OCI-LY7 (cell line): ENCODE measurements around the gene RRP7A. TPM values are rescaled to one million over a fixed set of nuclear protein-coding genes. Genes with fewer than 3 reads are reported as not detected.

Experiments used
- BruUV-seq: library from RNA; stranded (reverse); fragments of 400-500 nt; replicated peaks from 2 replicates; lab custom pipeline; 2021; lab: Mats Ljungman, UMichigan
- CTCF ChIA-PET: fragments of 300-600 bp; sonication (Branson Sonifier 250); formaldehyde crosslinking; loops from one replicate; lab custom pipeline; 2022; ENCODE audit warnings: antibody characterized with exemption; ENCODE audit not compliant: unreplicated experiment; lab: Charles Lee
- POLR2A ChIA-PET: fragments of 300-600 bp; sonication (Branson Sonifier 250); formaldehyde crosslinking; loops from one replicate; lab custom pipeline; 2022; ENCODE audit warnings: antibody characterized with exemption; lab: Charles Lee
- DNase-seq: peaks from one replicate; pipeline ENCODE4 v3.0.0-alpha.2; 2015; ENCODE audit warnings: low spot score
- H2AFZ ChIP-seq: fragments of 200-600 bp; sonication (generic), shearing (Covaris generic); 2 replicates; pipeline ENCODE4 v1.6.1; 2014; ENCODE audit warnings: mild to moderate bottlenecking, antibody characterized with exemption, low read length, moderate library complexity
- H3K27ac ChIP-seq: fragments of 200-600 bp; sonication (generic); 2 replicates; pipeline ENCODE4 v1.5.1; 2014; ENCODE audit warnings: mixed run types, low read depth, mild to moderate bottlenecking, moderate library complexity, low read length, inconsistent platforms; ENCODE audit not compliant: poor library complexity, severe bottlenecking
- H3K36me3 ChIP-seq: fragments of 200-600 bp; sonication (generic); 2 replicates; pipeline ENCODE4 v1.6.1; 2014; ENCODE audit warnings: mild to moderate bottlenecking, antibody characterized with exemption, low read length, moderate library complexity, mixed read lengths; ENCODE audit not compliant: insufficient read depth
- H3K4me1 ChIP-seq: fragments of 200-600 bp; sonication (generic); 2 replicates; pipeline ENCODE4 v1.5.1; 2014; ENCODE audit warnings: mild to moderate bottlenecking, low read length; ENCODE audit not compliant: insufficient read depth, poor library complexity, severe bottlenecking
- H3K4me2 ChIP-seq: fragments of 200-600 bp; sonication (generic); 2 replicates; pipeline ENCODE4 v1.6.1; 2014; ENCODE audit warnings: mild to moderate bottlenecking, low read length
- H3K4me3 ChIP-seq: fragments of 200-600 bp; sonication (generic); 2 replicates; pipeline ENCODE4 v1.5.1; 2014; ENCODE audit warnings: mild to moderate bottlenecking, low read depth, low read length; ENCODE audit not compliant: poor library complexity, severe bottlenecking
- H3K79me2 ChIP-seq: fragments of 200-600 bp; sonication (generic); 2 replicates; pipeline ENCODE4 v1.6.1; 2016; ENCODE audit warnings: low read depth, mild to moderate bottlenecking, low read length, moderate library complexity, mixed read lengths; ENCODE audit not compliant: insufficient read depth
- H3K9me2 ChIP-seq: fragments of 200-600 bp; sonication (generic); 2 replicates; pipeline ENCODE4 v1.6.1; 2016; ENCODE audit warnings: mild to moderate bottlenecking, low read length, mixed read lengths; ENCODE audit not compliant: insufficient read depth
- H3K9me3 ChIP-seq: fragments of 200-600 bp; sonication (generic); 2 replicates; pipeline ENCODE4 v1.6.1; 2014; ENCODE audit warnings: mild to moderate bottlenecking, mixed run types, low read length, mixed read lengths
- H4K20me1 ChIP-seq: fragments of 200-600 bp; sonication (generic); 2 replicates; pipeline ENCODE4 v1.6.1; 2014; ENCODE audit warnings: mild to moderate bottlenecking, antibody characterized with exemption, low read length, moderate library complexity, mixed read lengths; ENCODE audit not compliant: insufficient read depth
- CTCF ChIP-seq: fragments of 200-600 bp; sonication (generic); conservative IDR thresholded peaks from 2 replicates; pipeline ENCODE4 v1.5.1; 2014; ENCODE audit warnings: mild to moderate bottlenecking, antibody characterized with exemption, low read length, moderate library complexity, mixed read lengths
- EZH2phosphoT487 ChIP-seq: fragments of 200-600 bp; sonication (generic); IDR thresholded peaks from 2 replicates; pipeline ENCODE4 v1.6.1; 2018; ENCODE audit warnings: low read depth, borderline replicate concordance, mild to moderate bottlenecking, mixed run types, antibody characterized with exemption, low read length, moderate library complexity, mixed read lengths
- intact Hi-C: fragments of 100-400 bp; cut with micrococcal nuclease; formaldehyde crosslinking; loops from one replicate; pipeline ENCODE4 v1.10.0; 2022; ENCODE audit not compliant: unreplicated experiment
- small RNA-seq: library from RNA; depleted of rRNA; stranded (forward); fragments of <200 nt; gene quantifications from one replicate; pipeline ENCODE3, GENCODE V24; 2014
- total RNA-seq, 2 experiments: library from RNA; depleted of rRNA in 1 of 2; stranded (reverse); fragments of >200 nt in 1 of 2; shearing (Covaris generic) in 1 of 2; gene quantifications; 2 replicates each; pipeline ENCODE4 v1.2.3, GENCODE V29; 2014 to 2022

RRP7A gene
- total RNA-seq, 2 experiments from 2014 or later, result 125 to 172 TPM

- intact Hi-C loops, result no loop called here
- no peaks in the 10 kb centered on the region for H3K36me3 ChIP-seq
- BruUV-seq, result no TSS peak
- H3K9me3 ChIP-seq, result no peaks in the 10 kb centered on the region
- no peaks in the 10 kb centered on the region for H4K20me1 ChIP-seq
- H3K4me1 ChIP-seq, result peaks cover 10% of the 10 kb centered on the region
- POLR2A ChIA-PET, result no interaction called here
- no peak overlapping the region for H3K4me2 ChIP-seq
- no peak overlapping the region for H2AFZ ChIP-seq
- H3K79me2 ChIP-seq, result no peaks in the 10 kb centered on the region
- DNase-seq, result no peak
- H3K9me2 ChIP-seq, result no peaks in the 10 kb centered on the region
- no peak overlapping the region for H3K27ac ChIP-seq
- CTCF ChIA-PET, result no interaction called here
- no peak overlapping the region for H3K4me3 ChIP-seq
- no peak for TF ChIP-seq EZH2phosphoT487
- TF ChIP-seq CTCF, result no peak
These were observed 57.6 kb downstream of the RRP7A start for GRCh38 chr22:42462016-42462415.

GRCh38 chr22:42461511-42461910 lies 58.1 kb downstream of the RRP7A start:
- no peaks in the 10 kb centered on the region for H3K9me3 ChIP-seq
- ChIA-PET CTCF (no interaction called here), POLR2A (no interaction called here)
- intact Hi-C loops, result no loop called here
- no peak for TF ChIP-seq CTCF
- no peak for TF ChIP-seq EZH2phosphoT487
- no peaks in the 10 kb centered on the region for H3K9me2 ChIP-seq
- peaks cover 10% of the 10 kb centered on the region for H3K4me1 ChIP-seq
- no peaks in the 10 kb centered on the region for H3K36me3 ChIP-seq
- no TSS peak for BruUV-seq
- no peaks in the 10 kb centered on the region for H4K20me1 ChIP-seq
- H2AFZ ChIP-seq, result no peak overlapping the region
- H3K79me2 ChIP-seq, result no peaks in the 10 kb centered on the region
- H3K4me2 ChIP-seq, result no peak overlapping the region
- no peak for DNase-seq
- no peak overlapping the region for H3K4me3 ChIP-seq
- no peak overlapping the region for H3K27ac ChIP-seq

Small RNA genes lying within 50 kb of the gene (small RNA-seq; reads per million reads assigned to genes)
- 1.1 reads per million, percentile 55 among the genes with 10 or more reads in this experiment for gene RN7SKP80
- not detected for gene RNU6-513P

Other genes starting within 250 kb of the RRP7A start
- gene TCF20, start 249.1 kb downstream of the RRP7A start, total RNA-seq (2014; rRNA removed; shearing (Covaris generic)), result 55.6 and 56.0 TPM in 2 replicates
- 71.1 and 77.8 TPM in 2 replicates for gene TCF20, start 249.1 kb downstream of the RRP7A start, total RNA-seq (2022)
- 0.03 and 0.16 TPM in 2 replicates for gene NFAM1, start 87.4 kb downstream of the RRP7A start, total RNA-seq (2014; rRNA removed; shearing (Covaris generic))
- gene NFAM1, start 87.4 kb downstream of the RRP7A start, total RNA-seq (2022), result 0.88 and 1.1 TPM in 2 replicates
- gene SERHL2, start 34.2 kb upstream of the RRP7A start, total RNA-seq (2014; rRNA removed; shearing (Covaris generic)), result 93.9 and 98.0 TPM in 2 replicates
- gene SERHL2, start 34.2 kb upstream of the RRP7A start, total RNA-seq (2022), result 36.4 and 39.5 TPM in 2 replicates
- gene POLDIP3, start 95.1 kb upstream of the RRP7A start, total RNA-seq (2014; rRNA removed; shearing (Covaris generic)), result 52.7 and 70.7 TPM in 2 replicates
- gene POLDIP3, start 95.1 kb upstream of the RRP7A start, total RNA-seq (2022), result 73.5 and 74.1 TPM in 2 replicates
- 0.92 and 0.93 TPM in 2 replicates for gene ATP5MGL, start 120.8 kb upstream of the RRP7A start, total RNA-seq (2014; rRNA removed; shearing (Covaris generic))
- 1.1 and 1.8 TPM in 2 replicates for gene ATP5MGL, start 120.8 kb upstream of the RRP7A start, total RNA-seq (2022)
- gene CYB5R3, start 129.6 kb upstream of the RRP7A start, total RNA-seq (2014; rRNA removed; shearing (Covaris generic)), result 28.5 and 38.0 TPM in 2 replicates
- gene CYB5R3, start 129.6 kb upstream of the RRP7A start, total RNA-seq (2022), result 68.9 and 74.7 TPM in 2 replicates
- gene A4GALT, start 201.1 kb upstream of the RRP7A start, total RNA-seq (2014; rRNA removed; shearing (Covaris generic)), result 48.9 and 61.5 TPM in 2 replicates
- 40.5 and 56.0 TPM in 2 replicates for gene A4GALT, start 201.1 kb upstream of the RRP7A start, total RNA-seq (2022)